ENCODE data around the gene AAMDC.
"Not testable (repeated sequence)": the region's sequence is repeated elsewhere in the genome, so short reads cannot be mapped to it uniquely, and the experiment has no call there.

GRCh38 chr11:77890100-77890614 lies 69.2 kb downstream of the AAMDC start:
- TF ChIP-seq CTCF, POLR2A (IDR thresholded peaks at IDR 0.05): not testable (repeated sequence)
